ENCODE results near the gene PYDC1. TPM values are rescaled to one million over a fixed set of nuclear protein-coding genes. Genes with fewer than 3 reads are reported as not detected.

The PYDC1 gene
- total RNA-seq, 1 experiment from 2014 or later: 1.9 TPM

DNA sequence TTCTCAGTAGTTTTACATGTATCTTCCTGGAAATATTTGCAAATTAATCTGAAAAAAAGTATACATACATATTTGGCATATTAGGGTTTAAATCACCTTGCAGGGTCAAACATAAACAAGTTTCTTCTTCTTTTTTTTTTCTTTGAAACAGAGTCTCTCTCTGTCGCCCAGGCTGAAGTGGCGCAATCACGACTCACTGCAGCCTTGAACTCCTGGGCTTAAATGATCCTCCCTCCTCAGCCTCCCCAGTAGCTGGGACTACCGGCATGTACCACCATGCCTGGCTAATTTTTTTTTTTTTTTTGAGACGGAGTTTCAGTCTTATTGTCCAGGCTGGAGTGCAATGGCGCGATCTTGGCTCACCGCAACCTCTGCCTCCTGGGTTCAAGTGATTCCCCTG, 49.6 kb downstream of the PYDC1 start (continued):
- TF ChIP-seq, protein P1, sequence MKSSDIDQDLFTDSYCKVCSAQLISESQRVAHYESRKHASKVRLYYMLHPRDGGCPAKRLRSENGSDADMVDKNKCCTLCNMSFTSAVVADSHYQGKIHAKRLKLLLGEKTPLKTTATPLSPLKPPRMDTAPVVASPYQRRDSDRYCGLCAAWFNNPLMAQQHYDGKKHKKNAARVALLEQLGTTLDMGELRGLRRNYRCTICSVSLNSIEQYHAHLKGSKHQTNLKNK (CRISPR knock-in tag; IDR thresholded peaks at IDR 0.05): no peak
- TF ChIP-seq, protein P2, sequence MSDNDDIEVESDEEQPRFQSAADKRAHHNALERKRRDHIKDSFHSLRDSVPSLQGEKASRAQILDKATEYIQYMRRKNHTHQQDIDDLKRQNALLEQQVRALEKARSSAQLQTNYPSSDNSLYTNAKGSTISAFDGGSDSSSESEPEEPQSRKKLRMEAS (CRISPR knock-in tag; IDR thresholded peaks at IDR 0.05): no peak
- TF ChIP-seq ZBTB21 (CRISPR knock-in tag; IDR thresholded peaks at IDR 0.05; ENCODE audit: borderline replicate concordance) (no peak), TEAD1 (CRISPR knock-in tag; IDR thresholded peaks at IDR 0.05) (no peak), ZNF263 (CRISPR knock-in tag; IDR thresholded peaks at IDR 0.05; ENCODE audit: low read depth) (no peak), IRF2 (CRISPR knock-in tag; IDR thresholded peaks at IDR 0.05; ENCODE audit: borderline replicate concordance, low read depth) (no peak)
- TF ChIP-seq, protein P3, sequence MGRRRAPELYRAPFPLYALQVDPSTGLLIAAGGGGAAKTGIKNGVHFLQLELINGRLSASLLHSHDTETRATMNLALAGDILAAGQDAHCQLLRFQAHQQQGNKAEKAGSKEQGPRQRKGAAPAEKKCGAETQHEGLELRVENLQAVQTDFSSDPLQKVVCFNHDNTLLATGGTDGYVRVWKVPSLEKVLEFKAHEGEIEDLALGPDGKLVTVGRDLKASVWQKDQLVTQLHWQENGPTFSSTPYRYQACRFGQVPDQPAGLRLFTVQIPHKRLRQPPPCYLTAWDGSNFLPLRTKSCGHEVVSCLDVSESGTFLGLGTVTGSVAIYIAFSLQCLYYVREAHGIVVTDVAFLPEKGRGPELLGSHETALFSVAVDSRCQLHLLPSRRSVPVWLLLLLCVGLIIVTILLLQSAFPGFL (CRISPR knock-in tag; IDR thresholded peaks at IDR 0.05; ENCODE audit: borderline replicate concordance): no peak
- TF ChIP-seq, protein P4, sequence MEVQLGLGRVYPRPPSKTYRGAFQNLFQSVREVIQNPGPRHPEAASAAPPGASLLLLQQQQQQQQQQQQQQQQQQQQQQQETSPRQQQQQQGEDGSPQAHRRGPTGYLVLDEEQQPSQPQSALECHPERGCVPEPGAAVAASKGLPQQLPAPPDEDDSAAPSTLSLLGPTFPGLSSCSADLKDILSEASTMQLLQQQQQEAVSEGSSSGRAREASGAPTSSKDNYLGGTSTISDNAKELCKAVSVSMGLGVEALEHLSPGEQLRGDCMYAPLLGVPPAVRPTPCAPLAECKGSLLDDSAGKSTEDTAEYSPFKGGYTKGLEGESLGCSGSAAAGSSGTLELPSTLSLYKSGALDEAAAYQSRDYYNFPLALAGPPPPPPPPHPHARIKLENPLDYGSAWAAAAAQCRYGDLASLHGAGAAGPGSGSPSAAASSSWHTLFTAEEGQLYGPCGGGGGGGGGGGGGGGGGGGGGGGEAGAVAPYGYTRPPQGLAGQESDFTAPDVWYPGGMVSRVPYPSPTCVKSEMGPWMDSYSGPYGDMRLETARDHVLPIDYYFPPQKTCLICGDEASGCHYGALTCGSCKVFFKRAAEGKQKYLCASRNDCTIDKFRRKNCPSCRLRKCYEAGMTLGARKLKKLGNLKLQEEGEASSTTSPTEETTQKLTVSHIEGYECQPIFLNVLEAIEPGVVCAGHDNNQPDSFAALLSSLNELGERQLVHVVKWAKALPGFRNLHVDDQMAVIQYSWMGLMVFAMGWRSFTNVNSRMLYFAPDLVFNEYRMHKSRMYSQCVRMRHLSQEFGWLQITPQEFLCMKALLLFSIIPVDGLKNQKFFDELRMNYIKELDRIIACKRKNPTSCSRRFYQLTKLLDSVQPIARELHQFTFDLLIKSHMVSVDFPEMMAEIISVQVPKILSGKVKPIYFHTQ (CRISPR knock-in tag; IDR thresholded peaks at IDR 0.05): no peak

Other genes with a start within 250 kb of the PYDC1 start
- gene HSD3B7, start 231.9 kb downstream of the PYDC1 start, total RNA-seq (2021): 4.1 to 4.5 TPM (median 4.5 TPM) in 3 replicates
- gene STX1B, start 206.5 kb downstream of the PYDC1 start, total RNA-seq (2021): 15.9 to 20.5 TPM (median 19.9 TPM) in 3 replicates
- gene STX4, start 183.6 kb downstream of the PYDC1 start, total RNA-seq (2021): 31.3 to 38.4 TPM (median 32.5 TPM) in 3 replicates
- gene ZNF668, start 142.9 kb downstream of the PYDC1 start, total RNA-seq (2021): 13.5 to 17.3 TPM (median 16.6 TPM) in 3 replicates
- 26.7 to 29.3 TPM (median 29.1 TPM) in 3 replicates for gene ZNF646, start 142.7 kb downstream of the PYDC1 start, total RNA-seq (2021)
- gene PRSS53, start 128.2 kb downstream of the PYDC1 start, total RNA-seq (2021): 2.5 to 4.9 TPM (median 4.1 TPM) in 3 replicates
- 85.7 to 114 TPM (median 110 TPM) in 3 replicates for gene VKORC1, start 122.3 kb downstream of the PYDC1 start, total RNA-seq (2021)
- gene BCKDK, start 108.7 kb downstream of the PYDC1 start, total RNA-seq (2021): 58.3 to 71.3 TPM (median 69.3 TPM) in 3 replicates
- gene KAT8, start 99.5 kb downstream of the PYDC1 start, total RNA-seq (2021): 65.7 to 70.8 TPM (median 69.8 TPM) in 3 replicates
- 78.8 to 127 TPM (median 127 TPM) in 3 replicates for gene PRSS8, start 81.4 kb downstream of the PYDC1 start, total RNA-seq (2021)
- gene PRSS36, start 67.1 kb downstream of the PYDC1 start, total RNA-seq (2021): 0.48 to 1.5 TPM (median 1.3 TPM) in 3 replicates
- 631 to 770 TPM (median 679 TPM) in 3 replicates for gene FUS, start 37.0 kb downstream of the PYDC1 start, total RNA-seq (2021)
- gene PYCARD, start 14.4 kb downstream of the PYDC1 start, total RNA-seq (2021): 35.2 to 45.5 TPM (median 42.4 TPM) in 3 replicates
- 1.8 to 2.5 TPM (median 2.4 TPM) in 3 replicates for gene TRIM72, start 3.0 kb downstream of the PYDC1 start, total RNA-seq (2021)
- gene ITGAM, start 42.8 kb upstream of the PYDC1 start, total RNA-seq (2021): 0.82 to 1.1 TPM (median 0.94 TPM) in 3 replicates
- 0.25 to 0.33 TPM (median 0.32 TPM) in 3 replicates for gene ITGAX, start 138.0 kb upstream of the PYDC1 start, total RNA-seq (2021)
- not detected in 3 replicates for gene ITGAD, start 176.2 kb upstream of the PYDC1 start, total RNA-seq (2021)
- gene COX6A2, start 211.2 kb upstream of the PYDC1 start, total RNA-seq (2021): 0.48 to 1.0 TPM in 2 of 3 replicates, not detected in the other
- 0.48 to 0.71 TPM (median 0.50 TPM) in 3 replicates for gene ZNF843, start 225.7 kb upstream of the PYDC1 start, total RNA-seq (2021)
- gene ARMC5, start 242.4 kb upstream of the PYDC1 start, total RNA-seq (2021): 11.3 to 13.2 TPM (median 13.0 TPM) in 3 replicates

All from WTC11 (cell line).